ENCODE results near the gene BRMS1L.
"Not testable (repeated sequence)": the region's sequence is repeated elsewhere in the genome, so short reads cannot be mapped to it uniquely, and the experiment has no call there.

Gene BRMS1L

GRCh38 chr14:35821564-35822411 is 4.3 kb upstream of the BRMS1L start:
- DNase-seq, result no peak

- DNase-seq, result no peak
These were observed 3.6 kb upstream of the BRMS1L start for GRCh38 chr14:35822501-35822900.

- not testable (repeated sequence) for DNase-seq
These were observed 1.5 kb upstream of the BRMS1L start for GRCh38 chr14:35824446-35825165.

GRCh38 chr14:35825968-35826217 is 245 bp upstream of the BRMS1L start:
- no peak for DNase-seq

GRCh38 chr14:35826952-35827416 is 846 bp downstream of the BRMS1L start:
- DNase-seq, result no peak

GRCh38 chr14:35827678-35828472 is 1.7 kb downstream of the BRMS1L start:
- DNase-seq, result no peak

- no peak for DNase-seq
These were observed 3.3 kb downstream of the BRMS1L start for GRCh38 chr14:35829449-35829848.

- no peak for DNase-seq
These were observed 9.3 kb downstream of the BRMS1L start for GRCh38 chr14:35835208-35835982.

- not testable (repeated sequence) for DNase-seq
These were observed 15.6 kb downstream of the BRMS1L start for GRCh38 chr14:35841704-35842103.

GRCh38 chr14:35842245-35842644 is 16.1 kb downstream of the BRMS1L start:
- DNase-seq, result not testable (repeated sequence)

- DNase-seq, result no peak
These were observed 18.4 kb downstream of the BRMS1L start for GRCh38 chr14:35844494-35844893.

- DNase-seq, result no peak
These were observed 21.5 kb downstream of the BRMS1L start for GRCh38 chr14:35847636-35848035.

GRCh38 chr14:35849122-35849521 is 23.0 kb downstream of the BRMS1L start:
- no peak for DNase-seq

GRCh38 chr14:35851823-35852222 is 25.7 kb downstream of the BRMS1L start:
- DNase-seq, result no peak

GRCh38 chr14:35853225-35853624 is 27.1 kb downstream of the BRMS1L start:
- DNase-seq, result no peak

- no peak for DNase-seq
These were observed 28.6 kb downstream of the BRMS1L start for GRCh38 chr14:35854696-35855270.

GRCh38 chr14:35855876-35856481 is 29.8 kb downstream of the BRMS1L start:
- DNase-seq, result no peak

- DNase-seq, result no peak
These were observed 32.5 kb downstream of the BRMS1L start for GRCh38 chr14:35858521-35859209.

GRCh38 chr14:35861204-35861868 is 35.2 kb downstream of the BRMS1L start:
- DNase-seq, result no peak

- no peak for DNase-seq
These were observed 39.6 kb downstream of the BRMS1L start for GRCh38 chr14:35865611-35866324.
